ENCODE measurements around the gene BCAR3.

BCAR3 gene

GRCh38 chr1:93604411-93604810, 77.2 kb downstream of the BCAR3 start:
- Histone ChIP-seq H3K27me3 (ENCODE audit: control insufficient read depth in 3 of 3, insufficient read depth in 3 of 3, low read depth in 1 of 3, low read length in 3 of 3) (no peaks in the 10 kb centered on the region), H2AK5ac (ENCODE audit: low read depth, low read length) (no peak overlapping the region), H3K18ac (ENCODE audit: low read length) (no peak overlapping the region), H3K4me2 (ENCODE audit: insufficient read depth, low read length, poor library complexity, severe bottlenecking) (no peak overlapping the region), H3K36me3 (replicated peaks in 1 of 2; ENCODE audit: control insufficient read depth in 2 of 2, insufficient read depth in 2 of 2, low read length in 2 of 2) (peaks cover 0 to 4% of the 10 kb centered on the region in 2 donors), H2BK120ac (ENCODE audit: low read depth, low read length) (no peak overlapping the region), H4K91ac (ENCODE audit: low read depth, low read length, poor library complexity) (no peak overlapping the region), H3K4ac (ENCODE audit: low read length) (no peak overlapping the region), H3K9ac (ENCODE audit: low read depth, low read length, poor library complexity) (no peak overlapping the region), H3K14ac (ENCODE audit: low read length) (no peak overlapping the region), H2BK15ac (ENCODE audit: low read length) (no peak overlapping the region), H4K8ac (ENCODE audit: low read depth, low read length) (no peak overlapping the region), H2AFZ (ENCODE audit: low read length) (no peak overlapping the region), H3K79me1 (ENCODE audit: low read depth, low read length) (peaks cover 6% of the 10 kb centered on the region), H2BK12ac (ENCODE audit: low read length) (no peak overlapping the region), H3K23ac (ENCODE audit: low read depth, low read length, poor library complexity) (no peak overlapping the region), H3K4me3 (ENCODE audit: low read length in 2 of 2) (no peak overlapping the region), H3K4me1 (ENCODE audit: control insufficient read depth in 2 of 2, insufficient read depth in 1 of 2, low read depth in 1 of 2, low read length in 2 of 2) (peaks cover 0 to 11% of the 10 kb centered on the region in 2 donors), H2BK5ac (ENCODE audit: low read length) (no peak overlapping the region), H3K27ac (replicated peaks; ENCODE audit: low read length) (no peak overlapping the region), H3K9me3 (replicated peaks in 1 of 2; ENCODE audit: control insufficient read depth in 2 of 2, insufficient read depth in 1 of 2, low read depth in 1 of 2, low read length in 2 of 2) (peaks cover 1 to 16% of the 10 kb centered on the region in 2 donors)
- DNase-seq (ENCODE audit: low spot score) = no peak
- WGBS, 2 donors (ENCODE audit: extremely low coverage in 2 of 2, insufficient read length in 2 of 2, insufficient replicate concordance in 1 of 2) = no CpG with 5 or more reads among the region's 1 CpG

- no peak for DNase-seq (ENCODE audit: low spot score)
- Histone ChIP-seq H2BK120ac (ENCODE audit: low read depth, low read length) (no peak overlapping the region), H2BK15ac (ENCODE audit: low read length) (no peak overlapping the region), H4K91ac (ENCODE audit: low read depth, low read length, poor library complexity) (no peak overlapping the region), H3K23ac (ENCODE audit: low read depth, low read length, poor library complexity) (no peak overlapping the region), H3K27ac (replicated peaks; ENCODE audit: low read length) (no peak overlapping the region), H3K14ac (ENCODE audit: low read length) (no peak overlapping the region), H2BK12ac (ENCODE audit: low read length) (no peak overlapping the region), H3K4me1 (ENCODE audit: control insufficient read depth in 2 of 2, insufficient read depth in 1 of 2, low read depth in 1 of 2, low read length in 2 of 2) (peaks cover 0 to 4% of the 10 kb centered on the region in 2 donors), H3K36me3 (replicated peaks in 1 of 2; ENCODE audit: control insufficient read depth in 2 of 2, insufficient read depth in 2 of 2, low read length in 2 of 2) (peaks cover 0 to 4% of the 10 kb centered on the region in 2 donors), H3K4me2 (ENCODE audit: insufficient read depth, low read length, poor library complexity, severe bottlenecking) (no peak overlapping the region), H3K18ac (ENCODE audit: low read length) (no peak overlapping the region), H3K79me1 (ENCODE audit: low read depth, low read length) (peaks cover 6% of the 10 kb centered on the region), H3K9me3 (replicated peaks in 1 of 2; ENCODE audit: control insufficient read depth in 2 of 2, insufficient read depth in 1 of 2, low read depth in 1 of 2, low read length in 2 of 2) (peaks cover 1 to 16% of the 10 kb centered on the region in 2 donors), H3K27me3 (ENCODE audit: control insufficient read depth in 3 of 3, insufficient read depth in 3 of 3, low read depth in 1 of 3, low read length in 3 of 3) (no peaks in the 10 kb centered on the region), H3K9ac (ENCODE audit: low read depth, low read length, poor library complexity) (no peak overlapping the region), H2BK5ac (ENCODE audit: low read length) (no peak overlapping the region), H3K4me3 (ENCODE audit: low read length in 2 of 2) (no peak overlapping the region), H2AFZ (ENCODE audit: low read length) (no peak overlapping the region), H4K8ac (ENCODE audit: low read depth, low read length) (no peak overlapping the region), H3K4ac (ENCODE audit: low read length) (no peak overlapping the region), H2AK5ac (ENCODE audit: low read depth, low read length) (no peak overlapping the region)
- WGBS, 2 donors (ENCODE audit: extremely low coverage in 2 of 2, insufficient read length in 2 of 2, insufficient replicate concordance in 1 of 2) = no CpG with 5 or more reads among the region's 4 CpGs
Measured at GRCh38 chr1:93603601-93604000, 78.0 kb downstream of the BCAR3 start.

- no peak overlapping the region for H3K9ac ChIP-seq (ENCODE audit: low read depth, low read length, poor library complexity)
- H3K4me2 ChIP-seq (ENCODE audit: insufficient read depth, low read length, poor library complexity, severe bottlenecking) = no peak overlapping the region
- H3K23ac ChIP-seq (ENCODE audit: low read depth, low read length, poor library complexity) = no peak overlapping the region
- peaks cover 6% of the 10 kb centered on the region for H3K79me1 ChIP-seq (ENCODE audit: low read depth, low read length)
- DNase-seq (ENCODE audit: low spot score) = no peak
- peaks cover 0 to 2% of the 10 kb centered on the region in 2 donors for H3K4me1 ChIP-seq (ENCODE audit: control insufficient read depth in 2 of 2, insufficient read depth in 1 of 2, low read depth in 1 of 2, low read length in 2 of 2)
- H3K4ac ChIP-seq (ENCODE audit: low read length) = no peak overlapping the region
- H3K27ac ChIP-seq (replicated peaks; ENCODE audit: low read length) = no peak overlapping the region
- no CpG with 5 or more reads among the region's 3 CpGs for WGBS, 2 donors (ENCODE audit: extremely low coverage in 2 of 2, insufficient read length in 2 of 2, insufficient replicate concordance in 1 of 2)
- H2BK120ac ChIP-seq (ENCODE audit: low read depth, low read length) = no peak overlapping the region
- no peak overlapping the region for H4K8ac ChIP-seq (ENCODE audit: low read depth, low read length)
- H4K91ac ChIP-seq (ENCODE audit: low read depth, low read length, poor library complexity) = no peak overlapping the region
- H3K9me3 ChIP-seq (replicated peaks in 1 of 2; ENCODE audit: control insufficient read depth in 2 of 2, insufficient read depth in 1 of 2, low read depth in 1 of 2, low read length in 2 of 2) = peaks cover 1 to 16% of the 10 kb centered on the region in 2 donors
- no peak overlapping the region for H2BK12ac ChIP-seq (ENCODE audit: low read length)
- H2AK5ac ChIP-seq (ENCODE audit: low read depth, low read length) = no peak overlapping the region
- H3K14ac ChIP-seq (ENCODE audit: low read length) = no peak overlapping the region
- H3K36me3 ChIP-seq (replicated peaks in 1 of 2; ENCODE audit: control insufficient read depth in 2 of 2, insufficient read depth in 2 of 2, low read length in 2 of 2) = peaks cover 0 to 4% of the 10 kb centered on the region in 2 donors
- no peak overlapping the region for H2BK15ac ChIP-seq (ENCODE audit: low read length)
- H3K27me3 ChIP-seq (ENCODE audit: control insufficient read depth in 3 of 3, insufficient read depth in 3 of 3, low read depth in 1 of 3, low read length in 3 of 3) = no peaks in the 10 kb centered on the region
- H3K4me3 ChIP-seq (ENCODE audit: low read length in 2 of 2) = no peak overlapping the region
- H3K18ac ChIP-seq (ENCODE audit: low read length) = no peak overlapping the region
- no peak overlapping the region for H2BK5ac ChIP-seq (ENCODE audit: low read length)
- no peak overlapping the region for H2AFZ ChIP-seq (ENCODE audit: low read length)
Measured at GRCh38 chr1:93603106-93603505, 78.5 kb downstream of the BCAR3 start.

GRCh38 chr1:93602101-93602500, 79.5 kb downstream of the BCAR3 start:
- Histone ChIP-seq H3K4ac (ENCODE audit: low read length) (no peak overlapping the region), H4K8ac (ENCODE audit: low read depth, low read length) (no peak overlapping the region), H3K36me3 (replicated peaks in 1 of 2; ENCODE audit: control insufficient read depth in 2 of 2, insufficient read depth in 2 of 2, low read length in 2 of 2) (peaks cover 0 to 4% of the 10 kb centered on the region in 2 donors), H2BK5ac (ENCODE audit: low read length) (no peak overlapping the region), H2AFZ (ENCODE audit: low read length) (no peak overlapping the region), H3K27ac (replicated peaks; ENCODE audit: low read length) (no peak overlapping the region), H3K4me2 (ENCODE audit: insufficient read depth, low read length, poor library complexity, severe bottlenecking) (no peak overlapping the region), H3K27me3 (ENCODE audit: control insufficient read depth in 3 of 3, insufficient read depth in 3 of 3, low read depth in 1 of 3, low read length in 3 of 3) (no peaks in the 10 kb centered on the region), H3K79me1 (ENCODE audit: low read depth, low read length) (peaks cover 4% of the 10 kb centered on the region), H3K4me3 (ENCODE audit: low read length in 2 of 2) (no peak overlapping the region), H3K4me1 (ENCODE audit: control insufficient read depth in 2 of 2, insufficient read depth in 1 of 2, low read depth in 1 of 2, low read length in 2 of 2) (no peaks in the 10 kb centered on the region), H2BK12ac (ENCODE audit: low read length) (no peak overlapping the region), H3K14ac (ENCODE audit: low read length) (no peak overlapping the region), H3K9me3 (replicated peaks in 1 of 2; ENCODE audit: control insufficient read depth in 2 of 2, insufficient read depth in 1 of 2, low read depth in 1 of 2, low read length in 2 of 2) (peaks cover 1 to 16% of the 10 kb centered on the region in 2 donors), H2BK15ac (ENCODE audit: low read length) (no peak overlapping the region), H4K91ac (ENCODE audit: low read depth, low read length, poor library complexity) (no peak overlapping the region), H3K9ac (ENCODE audit: low read depth, low read length, poor library complexity) (no peak overlapping the region), H3K23ac (ENCODE audit: low read depth, low read length, poor library complexity) (no peak overlapping the region), H2AK5ac (ENCODE audit: low read depth, low read length) (no peak overlapping the region), H2BK120ac (ENCODE audit: low read depth, low read length) (no peak overlapping the region), H3K18ac (ENCODE audit: low read length) (no peak overlapping the region)
- WGBS, 2 donors (ENCODE audit: extremely low coverage in 2 of 2, insufficient read length in 2 of 2, insufficient replicate concordance in 1 of 2) = no CpG with 5 or more reads among the region's 4 CpGs
- DNase-seq (ENCODE audit: low spot score) = no peak
